AG10803 (cell line): ENCODE results near the gene APP.

Experiments
- DNase-seq: peaks from one replicate; pipeline ENCODE4 v3.0.0; 2010; ENCODE audit warnings: low read depth
- H3K4me3 ChIP-seq: 2 replicates; pipeline ENCODE4 v1.5.1; 2011; ENCODE audit warnings: mild to moderate bottlenecking, low read length, control low read depth
- CTCF ChIP-seq: conservative IDR thresholded peaks from 2 replicates; pipeline ENCODE4 v1.5.1; 2011; ENCODE audit warnings: mild to moderate bottlenecking, low read length, control low read depth, inconsistent platforms

Gene APP

GRCh38 chr21:26194326-26194725 lies 23.8 kb upstream of the APP start:
- DNase-seq, result peak; percentile 88
- peak overlapping the region; percentile 2; the same call in 1 of the 2 replicates for H3K4me3 ChIP-seq
- TF ChIP-seq CTCF, result no peak

DNA sequence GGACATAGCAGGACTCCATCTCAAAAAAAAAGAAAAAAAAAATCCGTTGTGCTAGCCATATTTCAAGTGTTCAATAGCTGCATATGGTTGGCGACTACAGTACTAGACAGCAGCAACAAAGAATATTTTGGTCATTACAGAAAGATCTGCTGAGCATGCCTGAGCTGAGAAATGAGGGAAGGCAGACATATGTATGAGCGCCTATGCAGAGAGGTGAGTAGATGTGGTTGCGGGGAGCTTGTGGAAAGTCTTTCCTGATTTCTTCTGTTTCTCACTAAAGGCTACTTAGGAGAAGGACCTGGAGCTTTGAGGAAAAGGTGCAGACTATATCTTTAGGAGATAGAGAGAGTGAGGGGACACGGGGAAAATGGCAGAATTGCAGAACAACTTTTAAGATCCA lies 21.0 kb upstream of the APP start:
- no peak for DNase-seq
- H3K4me3 ChIP-seq, result no peak overlapping the region
- no peak for TF ChIP-seq CTCF

GRCh38 chr21:26188422-26188821 lies 17.9 kb upstream of the APP start:
- no peak for DNase-seq
- no peak for TF ChIP-seq CTCF
- no peak overlapping the region for H3K4me3 ChIP-seq

- peak; percentile 63 for DNase-seq
- no peak for TF ChIP-seq CTCF
- no peak overlapping the region for H3K4me3 ChIP-seq
Observed at GRCh38 chr21:26185446-26185845, 14.9 kb upstream of the APP start.

DNA sequence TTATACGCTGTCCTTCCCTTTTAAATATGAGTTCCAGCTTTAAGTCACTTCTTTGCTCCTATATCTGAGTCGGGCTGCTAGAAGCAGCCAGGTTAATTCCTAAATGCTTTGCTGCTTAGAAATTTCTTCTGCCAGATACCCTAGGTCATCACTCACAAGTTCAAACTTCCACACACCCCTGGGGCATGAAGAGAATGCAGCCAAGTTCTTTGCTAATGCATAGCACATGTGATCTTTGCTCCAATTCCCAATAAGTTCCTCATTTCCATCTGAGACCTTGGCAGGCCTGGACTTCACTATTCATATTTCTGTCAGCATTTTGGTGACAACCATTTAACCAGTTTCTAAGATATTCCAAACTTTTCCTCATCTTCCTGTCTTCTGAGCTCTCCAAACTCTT lies 14.5 kb upstream of the APP start:
- no peak for TF ChIP-seq CTCF
- H3K4me3 ChIP-seq, result no peak overlapping the region
- DNase-seq, result peak; percentile 76

DNA sequence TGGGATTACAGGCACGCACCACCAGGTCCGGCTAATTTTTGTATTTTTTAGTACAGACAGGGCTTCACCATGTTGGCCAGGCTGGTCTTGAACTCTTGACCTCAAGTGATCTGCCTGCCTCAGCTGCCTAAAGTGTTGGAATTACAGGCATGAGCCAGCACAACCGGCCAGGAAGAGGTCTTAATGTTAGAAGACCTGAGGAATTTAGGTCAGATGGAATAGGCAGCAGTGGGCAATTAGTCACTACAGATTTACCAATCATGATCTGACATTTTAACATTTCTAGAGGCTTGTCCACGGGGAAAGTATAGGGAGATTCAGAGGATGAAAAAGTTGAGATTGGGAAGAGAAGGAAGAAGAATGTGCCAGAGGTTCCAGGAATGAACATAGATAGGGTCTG lies 8.9 kb upstream of the APP start:
- DNase-seq, result peak; percentile 65
- no peak for TF ChIP-seq CTCF
- no peak overlapping the region for H3K4me3 ChIP-seq

- H3K4me3 ChIP-seq, result no peak overlapping the region
- no peak for TF ChIP-seq CTCF
- peak; percentile 51 for DNase-seq
Observed at GRCh38 chr21:26177746-26178426, 7.3 kb upstream of the APP start.
